Tibial nerve (tissue), 4 donors: Measurements from ENCODE around the gene ASCL5. TPM values are rescaled to one million over a fixed set of nuclear protein-coding genes. Genes with fewer than 3 reads are reported as not detected.

ENCODE experiments used
- DNase-seq, 2 donors: peaks; one replicate each; pipeline ENCODE4 v3.0.0-alpha.2; 2019; ENCODE audit warnings: low spot score in 2 of 2
- H3K27ac ChIP-seq, 4 donors: fragments of 200-600 bp; sonication (generic) in 3 of 4; one replicate each; pipeline ENCODE4 v1.5.1; 2017 to 2019; ENCODE audit warnings: mild to moderate bottlenecking in 1 of 4
- H3K27me3 ChIP-seq, 2 donors: fragments of 200-600 bp; sonication (generic) in 1 of 2; one replicate each; pipeline versions ENCODE4 v1.5.1 to v1.6.0; 2017 to 2019
- H3K36me3 ChIP-seq, 3 donors: fragments of 200-600 bp; sonication (generic); one replicate each; pipeline ENCODE4 v1.5.1; 2018 to 2019
- H3K4me1 ChIP-seq, 4 donors: fragments of 200-600 bp; sonication (generic) in 3 of 4; one replicate each; pipeline ENCODE4 v1.5.1; 2017 to 2019
- H3K4me3 ChIP-seq, 4 donors: fragments of 200-600 bp; sonication (generic) in 3 of 4; one replicate each; pipeline ENCODE4 v1.5.1; 2017 to 2019; ENCODE audit warnings: mild to moderate bottlenecking in 1 of 4, moderate library complexity in 1 of 4
- H3K9me3 ChIP-seq, 4 donors: fragments of 200-600 bp; sonication (generic) in 3 of 4; one replicate each; pipeline ENCODE4 v1.5.1; 2017 to 2019
- CTCF ChIP-seq, 5 experiments: fragments of 200-600 bp in 3 of 5; fragments of 450-650 bp in 2 of 5; sonication (generic) in 3 of 5; IDR thresholded peaks; one replicate each; pipeline ENCODE4 v1.5.1; 2016 to 2019; ENCODE audit warnings: antibody characterized with exemption in 5 of 5, mild to moderate bottlenecking in 3 of 5, moderate library complexity in 2 of 5
- EP300 ChIP-seq, 2 donors: sonication (generic); formaldehyde crosslinking; IDR thresholded peaks; one replicate each; pipeline ENCODE4 v1.6.1; 2017; ENCODE audit warnings: antibody characterized with exemption in 2 of 2, mild to moderate bottlenecking in 1 of 2
- POLR2A ChIP-seq, 2 donors: fragments of 450-650 bp; IDR thresholded peaks; one replicate each; pipeline ENCODE4 v1.6.1; 2017; ENCODE audit warnings: antibody characterized with exemption in 2 of 2, mild to moderate bottlenecking in 2 of 2, moderate library complexity in 2 of 2
- WGBS, 2 donors: methylation state at CpG; one replicate each; pipeline ENCODE4 v1.1.5; 2018; 5-methylcytosine and 5-hydroxymethylcytosine counted together
- total RNA-seq, 4 donors: library from RNA; depleted of rRNA; stranded (reverse); fragments of >200 nt; gene quantifications; one replicate each; pipeline ENCODE4 v1.1.0, GENCODE V29; 2016

ASCL5 gene
- total RNA-seq, 4 donors from 2014 or later = not detected

GRCh38 chr1:201100169-201100930 is 26.6 kb downstream of the ASCL5 start:
- no peaks in the 10 kb centered on the region for H3K27me3 ChIP-seq
- no peaks in the 10 kb centered on the region for H3K36me3 ChIP-seq
- H3K4me3 ChIP-seq = no peak overlapping the region
- no peaks in the 10 kb centered on the region for H3K4me1 ChIP-seq
- WGBS, 2 donors = 84 to 87% methylated on average over 12 of the region's 12 CpGs
- H3K27ac ChIP-seq = no peak overlapping the region
- DNase-seq = no peak
- no peak for TF ChIP-seq POLR2A (IDR thresholded peaks at IDR 0.05)
- no peak for TF ChIP-seq CTCF (IDR thresholded peaks at IDR 0.05)
- no peak for TF ChIP-seq EP300 (IDR thresholded peaks at IDR 0.05)
- no peaks in the 10 kb centered on the region for H3K9me3 ChIP-seq

GRCh38 chr1:201098992-201099677 is 27.8 kb downstream of the ASCL5 start:
- no peak for DNase-seq
- no peak for TF ChIP-seq POLR2A (IDR thresholded peaks at IDR 0.05)
- TF ChIP-seq EP300 (IDR thresholded peaks at IDR 0.05) = no peak
- no peak for TF ChIP-seq CTCF (IDR thresholded peaks at IDR 0.05)
- Histone ChIP-seq H3K27me3 (no peaks in the 10 kb centered on the region), H3K4me3 (no peak overlapping the region), H3K9me3 (no peaks in the 10 kb centered on the region), H3K36me3 (no peaks in the 10 kb centered on the region), H3K4me1 (no peaks in the 10 kb centered on the region), H3K27ac (no peak overlapping the region)
- 64% methylated on average over 5 of the region's 5 CpGs for WGBS, 2 donors

GRCh38 chr1:201096977-201097856 is 29.8 kb downstream of the ASCL5 start:
- no peaks in the 10 kb centered on the region for H3K27me3 ChIP-seq
- no peak overlapping the region for H3K27ac ChIP-seq
- 71 to 77% methylated on average over 17 of the region's 17 CpGs for WGBS, 2 donors
- H3K4me3 ChIP-seq = no peak overlapping the region
- H3K4me1 ChIP-seq = no peaks in the 10 kb centered on the region
- H3K9me3 ChIP-seq = no peaks in the 10 kb centered on the region
- no peaks in the 10 kb centered on the region for H3K36me3 ChIP-seq
- DNase-seq = no peak
- no peak for TF ChIP-seq POLR2A (IDR thresholded peaks at IDR 0.05)
- no peak for TF ChIP-seq EP300 (IDR thresholded peaks at IDR 0.05)
- TF ChIP-seq CTCF (IDR thresholded peaks at IDR 0.05) = no peak

GRCh38 chr1:201096041-201096461 is 30.9 kb downstream of the ASCL5 start:
- Histone ChIP-seq H3K27ac (no peak overlapping the region), H3K4me1 (no peaks in the 10 kb centered on the region), H3K36me3 (no peaks in the 10 kb centered on the region), H3K27me3 (no peaks in the 10 kb centered on the region), H3K9me3 (no peaks in the 10 kb centered on the region), H3K4me3 (no peak overlapping the region)
- DNase-seq = no peak
- 65 to 78% methylated on average over 5 of the region's 5 CpGs for WGBS, 2 donors
- TF ChIP-seq POLR2A (IDR thresholded peaks at IDR 0.05) = no peak
- TF ChIP-seq CTCF (IDR thresholded peaks at IDR 0.05) = no peak
- no peak for TF ChIP-seq EP300 (IDR thresholded peaks at IDR 0.05)
